NCI-H345 (cell line): ENCODE measurements around the gene PCDH15.

ENCODE experiments used
- DNase-seq: peaks from one replicate; lab custom pipeline; 2025; lab: John Stamatoyannopoulos, UW

Gene PCDH15

DNA sequence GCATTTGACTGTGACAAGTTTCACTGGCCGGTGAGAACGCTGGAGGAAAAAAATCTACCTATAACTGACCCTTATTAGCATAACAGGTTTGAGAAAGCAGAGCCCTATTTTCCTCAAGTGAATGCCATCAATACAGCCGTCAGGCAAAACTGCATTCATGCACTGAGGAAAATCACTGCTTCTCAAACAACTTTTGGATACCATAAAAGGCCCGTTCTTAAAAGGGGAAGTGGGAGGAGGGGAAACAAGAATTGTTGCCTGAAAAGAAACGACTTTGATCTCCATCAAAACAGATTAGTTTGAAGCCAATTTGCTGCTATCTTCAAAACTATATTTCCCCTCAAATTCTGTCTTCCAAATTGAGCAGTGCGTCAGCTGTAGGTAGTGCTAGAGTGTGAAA is 670.6 kb downstream of the PCDH15 start:
- no peak for DNase-seq

- no peak for DNase-seq
Measured at GRCh38 chr10:54125098-54125747, 675.8 kb downstream of the PCDH15 start.

DNA sequence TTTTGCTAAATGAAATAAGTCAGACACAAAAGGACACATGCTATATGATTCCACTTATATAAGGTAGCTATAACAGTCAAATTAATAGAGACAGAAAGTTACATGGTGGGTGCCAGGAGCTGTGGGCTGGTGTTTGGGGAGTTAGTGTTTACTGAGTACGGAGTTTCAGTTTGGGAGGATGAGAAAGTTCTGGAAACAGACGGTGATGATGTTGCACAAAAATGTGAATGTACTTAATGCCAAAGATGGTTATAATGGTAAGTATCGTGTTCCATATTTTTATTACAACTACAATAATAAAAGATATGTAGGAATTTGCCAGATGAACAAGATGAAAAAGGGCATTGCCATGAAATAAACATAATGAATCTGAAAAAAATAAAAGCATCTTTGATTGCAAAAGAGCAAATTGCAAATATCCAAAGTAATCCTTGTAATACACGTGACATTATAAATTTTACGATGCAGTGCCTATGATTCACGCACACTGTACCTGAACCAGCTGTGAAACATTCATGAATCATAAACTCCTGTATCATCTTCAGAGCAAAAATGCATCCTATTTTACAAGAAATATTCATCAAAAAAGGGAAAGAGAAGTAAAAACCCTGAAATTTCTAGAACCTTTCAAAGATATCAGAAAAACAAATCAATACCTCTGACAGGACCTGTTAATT is 676.7 kb downstream of the PCDH15 start:
- DNase-seq = no peak

DNA sequence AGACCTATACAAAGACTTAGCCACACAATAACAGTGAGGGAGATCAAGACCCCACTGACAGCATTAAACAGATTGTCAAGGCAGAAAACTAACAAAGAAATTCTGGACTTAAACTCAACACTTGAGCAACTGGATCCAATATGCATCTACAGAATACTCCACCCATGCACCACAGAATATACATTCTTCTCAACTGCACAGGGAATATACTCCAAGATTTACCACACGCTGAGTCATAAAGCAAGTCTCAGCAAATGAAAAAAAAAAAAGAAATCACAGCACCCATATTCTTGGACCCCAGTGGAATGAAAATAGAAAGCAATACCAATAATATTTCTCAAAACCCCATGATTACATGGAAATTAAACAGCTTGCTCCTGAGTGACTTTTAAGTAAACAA is 680.2 kb downstream of the PCDH15 start:
- DNase-seq = no peak

GRCh38 chr10:54108961-54109360 is 692.1 kb downstream of the PCDH15 start:
- DNase-seq = no peak

DNA sequence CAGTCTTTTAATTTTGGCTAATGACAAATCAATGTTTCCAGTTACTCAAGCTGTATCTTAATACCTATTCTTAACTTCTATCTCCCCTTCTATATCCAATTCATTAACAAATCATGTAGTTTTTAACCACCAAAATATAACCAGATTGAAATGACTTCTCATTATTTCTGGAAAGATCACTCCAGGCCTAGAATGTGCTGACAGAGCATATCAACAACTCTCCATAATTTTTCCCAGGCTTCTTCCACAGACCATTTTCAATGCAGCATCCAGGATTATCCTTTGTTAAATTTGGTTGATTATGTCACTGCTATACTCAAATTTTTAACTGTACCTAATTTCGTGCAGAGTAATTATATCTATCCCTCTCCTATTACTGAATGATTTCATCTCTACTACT is 704.1 kb downstream of the PCDH15 start:
- no peak for DNase-seq

- no peak for DNase-seq
Measured at GRCh38 chr10:54094321-54094720, 706.7 kb downstream of the PCDH15 start.

GRCh38 chr10:54091237-54091636 is 709.8 kb downstream of the PCDH15 start:
- no peak for DNase-seq

- DNase-seq = no peak
Measured at GRCh38 chr10:54081950-54082349, 719.1 kb downstream of the PCDH15 start.

- DNase-seq = no peak
Measured at GRCh38 chr10:54067361-54067760, 733.7 kb downstream of the PCDH15 start.

DNA sequence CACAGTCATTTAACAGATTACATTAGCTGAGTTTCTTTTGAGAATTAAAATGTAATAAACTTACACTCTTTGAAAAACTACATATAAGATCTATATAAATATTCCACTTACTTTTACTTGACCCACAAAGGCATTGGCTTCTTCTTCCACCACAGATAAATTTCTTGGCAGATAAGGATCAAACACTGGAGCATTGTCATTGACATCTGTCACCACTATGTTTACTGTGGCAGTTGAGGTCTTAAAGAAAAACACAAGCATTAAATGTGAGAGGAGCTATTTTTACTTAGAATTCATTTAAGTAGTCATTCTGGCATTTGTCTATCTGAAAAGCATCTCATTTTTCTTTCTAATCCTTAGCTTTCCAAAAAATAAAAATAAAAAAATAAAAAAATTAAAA is 734.4 kb downstream of the PCDH15 start:
- DNase-seq = no peak

DNA sequence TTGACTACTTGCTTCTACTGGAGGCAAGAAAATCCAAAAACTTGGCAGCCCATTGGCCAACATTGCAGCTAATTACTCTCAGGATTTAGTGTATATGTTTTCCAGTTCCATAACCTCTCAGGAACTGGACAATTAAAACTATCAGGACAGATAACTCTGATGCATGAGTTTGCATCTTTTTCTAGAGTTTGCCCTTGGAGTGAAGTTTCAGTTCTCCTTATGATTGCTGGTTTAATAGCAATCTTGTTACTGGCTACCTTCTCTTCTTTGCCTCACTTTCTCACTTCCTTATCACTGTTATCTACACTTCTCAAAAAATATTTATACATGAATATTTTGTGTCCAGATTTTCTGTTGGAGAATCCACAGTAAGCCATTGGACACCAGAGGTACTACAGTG is 735.9 kb downstream of the PCDH15 start:
- DNase-seq = no peak

- DNase-seq = no peak
Measured at GRCh38 chr10:54064215-54064614, 736.8 kb downstream of the PCDH15 start.

- no peak for DNase-seq
Measured at GRCh38 chr10:54063514-54063913, 737.5 kb downstream of the PCDH15 start.

DNA sequence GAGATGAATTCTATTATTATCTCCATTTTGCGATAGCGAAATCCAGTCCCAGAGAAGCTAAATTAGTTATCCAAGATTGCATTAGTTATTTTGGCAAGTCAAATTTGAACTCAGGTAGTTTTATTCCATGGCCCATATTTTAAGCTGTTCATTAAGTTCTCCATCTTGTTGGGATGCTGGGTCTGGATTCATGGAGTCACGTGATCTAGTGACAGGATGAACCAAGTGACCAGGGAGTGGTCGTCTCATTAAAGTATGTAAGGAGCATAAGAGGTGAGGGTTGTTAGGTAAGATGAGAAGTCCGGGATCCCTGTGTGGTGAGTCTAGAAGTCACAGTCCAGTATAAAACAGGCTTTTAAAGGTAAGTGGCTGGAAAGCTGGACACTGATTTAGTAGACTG is 740.5 kb downstream of the PCDH15 start:
- DNase-seq = no peak

DNA sequence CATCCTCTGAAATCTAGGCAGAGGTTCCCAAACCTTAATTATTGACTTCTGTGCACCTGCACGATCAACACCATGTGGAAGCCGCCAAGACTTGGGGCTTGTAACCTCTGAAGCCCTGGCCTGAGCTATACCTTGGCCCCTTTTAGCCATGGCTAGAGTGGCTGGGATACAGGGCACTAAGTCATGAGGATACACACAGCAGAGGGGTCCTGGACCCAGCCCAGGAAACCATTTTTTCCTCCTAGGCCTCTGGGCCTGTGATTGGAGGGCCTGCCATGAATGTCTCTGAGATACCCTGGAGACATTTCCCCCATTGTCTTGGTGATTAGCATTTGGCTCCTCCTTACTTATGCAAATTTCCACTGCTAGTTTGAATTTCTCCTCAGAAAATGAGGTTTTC is 743.7 kb downstream of the PCDH15 start:
- DNase-seq = no peak

DNA sequence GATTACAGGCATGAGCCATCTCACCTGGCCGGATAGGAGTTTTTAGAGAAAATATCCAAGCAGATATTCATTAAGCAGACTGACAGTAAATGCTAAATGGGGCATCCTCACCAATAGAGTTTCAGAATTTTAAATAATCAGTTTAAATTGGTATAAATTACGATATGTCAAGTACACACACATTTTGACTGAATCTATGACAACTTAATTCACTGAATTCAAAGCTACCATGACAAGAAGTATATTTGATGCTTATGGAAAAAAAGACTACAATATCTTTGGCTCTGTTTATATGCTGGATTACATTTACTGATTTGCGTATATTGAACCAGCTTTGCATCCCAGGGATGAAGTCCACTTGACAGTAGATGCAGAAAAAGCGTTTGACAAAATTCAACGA is 774.7 kb downstream of the PCDH15 start:
- no peak for DNase-seq

DNA sequence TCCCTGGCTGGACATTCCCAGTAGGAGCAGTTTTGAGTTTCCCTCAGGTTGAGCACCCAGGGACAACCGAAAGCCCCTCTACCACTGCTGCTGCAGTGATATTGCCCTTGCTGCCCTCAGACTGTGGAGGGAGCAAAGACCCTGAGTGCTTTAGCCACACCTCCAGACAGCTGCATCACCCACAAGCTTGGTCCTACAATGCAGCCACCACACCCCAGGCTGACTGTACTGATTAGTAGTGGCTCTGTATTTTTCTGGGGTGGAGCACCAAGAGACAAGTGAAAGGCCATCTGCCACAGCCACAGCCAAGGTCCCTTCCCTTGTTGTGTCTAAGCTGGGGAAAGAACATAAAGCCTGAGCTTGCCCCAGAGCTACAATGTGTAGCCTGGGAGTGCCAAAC is 789.9 kb downstream of the PCDH15 start:
- DNase-seq = no peak

DNA sequence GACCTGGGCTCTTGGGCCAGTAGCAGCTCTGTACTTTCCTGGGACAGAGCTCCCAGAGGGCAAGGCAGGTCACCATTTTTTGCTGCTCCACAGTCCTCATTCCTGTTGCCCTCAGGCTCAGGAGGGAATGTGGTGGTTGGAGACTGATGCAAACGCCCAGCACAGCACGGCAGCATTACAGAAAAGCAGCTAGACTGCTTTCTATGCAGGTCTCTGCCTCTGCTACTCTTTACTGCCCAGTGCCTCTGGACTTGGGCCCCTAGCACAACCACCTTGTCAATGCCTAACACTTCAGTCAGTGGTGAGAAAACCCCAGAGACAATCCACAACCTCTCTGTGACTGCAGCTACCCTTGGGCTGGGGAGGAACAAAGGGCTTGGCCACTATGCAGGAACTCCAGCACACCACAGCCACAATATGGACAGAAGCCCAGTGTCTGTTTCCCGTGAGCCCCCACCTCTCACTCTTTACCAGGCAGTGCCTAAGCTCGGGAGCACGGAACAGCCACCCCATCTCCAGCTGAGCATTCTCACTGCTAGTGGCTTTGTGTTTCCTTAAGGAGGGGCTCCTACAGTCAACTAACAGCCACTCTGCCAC is 790.6 kb downstream of the PCDH15 start:
- no peak for DNase-seq

- no peak for DNase-seq
Measured at GRCh38 chr10:54009672-54010071, 791.4 kb downstream of the PCDH15 start.

- DNase-seq = no peak
Measured at GRCh38 chr10:54002077-54002476, 799.0 kb downstream of the PCDH15 start.

- no peak for DNase-seq
Measured at GRCh38 chr10:53997953-53998352, 803.1 kb downstream of the PCDH15 start.

- no peak for DNase-seq
Measured at GRCh38 chr10:53990799-53991238, 810.2 kb downstream of the PCDH15 start.

DNA sequence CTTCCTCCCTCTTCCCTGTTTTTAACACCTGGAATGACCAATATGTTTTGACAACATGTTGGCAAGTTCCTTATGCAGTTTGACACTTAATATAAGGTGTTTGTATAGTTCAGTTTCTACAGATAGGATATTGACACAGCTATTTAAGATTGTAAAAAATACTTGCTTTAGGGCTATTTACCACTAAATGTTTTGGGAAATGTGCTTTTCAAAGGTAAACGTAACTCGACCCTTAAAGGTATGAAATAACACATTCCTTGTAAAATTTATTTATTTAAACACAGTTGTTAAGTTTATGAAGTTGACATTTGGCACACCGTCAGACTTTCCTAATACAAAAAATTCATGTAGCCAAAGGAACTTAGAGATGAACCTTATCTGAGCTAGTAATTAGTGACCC is 817.6 kb downstream of the PCDH15 start:
- DNase-seq = no peak
